IMR-90 (cell line): Measurements from ENCODE around the gene CACUL1. TPM values are rescaled to one million over a fixed set of nuclear protein-coding genes. Genes with fewer than 3 reads are reported as not detected.
A peak's percentile ranks its signal among the peaks of the same experiment; 100 is the strongest.

Experiments
- ATAC-seq: fragments of 200-7000 bp; cut with Tn5 transposase; 2 replicates; pipeline ENCODE4 v1.9.1; 2020; ENCODE audit warnings: low read depth, mild to moderate bottlenecking, moderate library complexity
- BruUV-seq: library from RNA; stranded (reverse); fragments of 400-500 nt; replicated peaks from 2 replicates; lab custom pipeline; 2021; lab: Mats Ljungman, UMichigan
- CTCF ChIA-PET: fragments of 300-600 bp; formaldehyde crosslinking; extraction: SDS; loops from one replicate; lab custom pipeline; 2021; ENCODE audit warnings: antibody characterized with exemption; lab: Yijun Ruan, JAX
- POLR2A ChIA-PET: fragments of 300-600 bp; sonication (Branson Sonifier 250); formaldehyde crosslinking; loops from one replicate; lab custom pipeline; 2022; ENCODE audit warnings: antibody characterized with exemption; ENCODE audit not compliant: unreplicated experiment; lab: Charles Lee
- DNase-seq: peaks from one replicate; pipeline ENCODE4 v3.0.0; 2013
- H2AFZ ChIP-seq: replicated peaks from 2 replicates; pipeline ENCODE3; 2013; ENCODE audit warnings: low read length, mild to moderate bottlenecking; ENCODE audit not compliant: poor library complexity
- H2AK5ac ChIP-seq: 2 replicates; pipeline ENCODE4 v1.6.1; 2013; ENCODE audit warnings: low read depth, low read length, inconsistent platforms
- H2AK9ac ChIP-seq: replicated peaks from 2 replicates; pipeline ENCODE3; 2013; ENCODE audit warnings: mild to moderate bottlenecking, low read depth, low read length, moderate library complexity; ENCODE audit not compliant: poor library complexity
- H2BK120ac ChIP-seq: 2 replicates; pipeline ENCODE4 v1.6.1; 2013; ENCODE audit warnings: low read depth, low read length, inconsistent platforms
- H2BK15ac ChIP-seq: 3 replicates; pipeline ENCODE4 v1.6.1; 2013; ENCODE audit warnings: low read depth, low read length, inconsistent platforms
- H2BK20ac ChIP-seq: 2 replicates; pipeline ENCODE4 v1.6.1; 2013; ENCODE audit warnings: low read depth, mild to moderate bottlenecking, inconsistent platforms, low read length, moderate library complexity
- H2BK5ac ChIP-seq: 2 replicates; pipeline ENCODE4 v1.6.1; 2013; ENCODE audit warnings: mild to moderate bottlenecking, low read depth, low read length, inconsistent platforms; ENCODE audit not compliant: poor library complexity, severe bottlenecking
- H3K14ac ChIP-seq: replicated peaks from 2 replicates; pipeline ENCODE4 v1.6.1; 2013; ENCODE audit warnings: low read depth, low read length, inconsistent platforms
- H3K18ac ChIP-seq: 2 replicates; pipeline ENCODE4 v1.6.1; 2013; ENCODE audit warnings: low read depth, low read length, control low read depth
- H3K23ac ChIP-seq: 2 replicates; pipeline ENCODE4 v1.6.1; 2013; ENCODE audit warnings: low read depth, low read length, inconsistent platforms
- H3K27ac ChIP-seq: 2 replicates; pipeline ENCODE4 v1.5.1; 2013; ENCODE audit warnings: mild to moderate bottlenecking, control low read depth, low read length; ENCODE audit not compliant: insufficient read depth
- H3K27me3 ChIP-seq: 2 replicates; pipeline ENCODE4 v1.6.1; 2013; ENCODE audit warnings: low read length; ENCODE audit not compliant: control insufficient read depth, insufficient read depth
- H3K36me3 ChIP-seq: 2 replicates; pipeline ENCODE4 v1.6.1; 2013; ENCODE audit warnings: low read length, mixed read lengths; ENCODE audit not compliant: control insufficient read depth, insufficient read depth
- H3K4ac ChIP-seq: 2 replicates; pipeline ENCODE4 v1.6.1; 2013; ENCODE audit warnings: low read depth, low read length, inconsistent platforms
- H3K4me1 ChIP-seq: 2 replicates; pipeline ENCODE4 v1.6.1; 2013; ENCODE audit warnings: low read length, mixed read lengths; ENCODE audit not compliant: control insufficient read depth, insufficient read depth
- H3K4me2 ChIP-seq: 2 replicates; pipeline ENCODE4 v1.6.1; 2013; ENCODE audit warnings: low read depth, mild to moderate bottlenecking, control low read depth, low read length, moderate library complexity
- H3K4me3 ChIP-seq: 2 replicates; pipeline ENCODE4 v1.5.1; 2013; ENCODE audit warnings: low read depth, mild to moderate bottlenecking, control low read depth, low read length, moderate library complexity; ENCODE audit not compliant: insufficient read depth
- H3K56ac ChIP-seq: 2 replicates; pipeline ENCODE4 v1.6.1; 2013; ENCODE audit warnings: low read length, inconsistent platforms; ENCODE audit not compliant: insufficient read depth; ENCODE audit errors: extremely low read depth
- H3K79me1 ChIP-seq, 2 experiments: 2 replicates each; pipeline ENCODE4 v1.6.1; 2013; ENCODE audit warnings: low read length in 2 of 2, inconsistent platforms in 1 of 2, low read depth in 1 of 2
- H3K9ac ChIP-seq: 2 replicates; pipeline ENCODE4 v1.6.1; 2013; ENCODE audit warnings: low read depth, low read length, control low read depth
- H3K9me1 ChIP-seq: 2 replicates; pipeline ENCODE4 v1.6.1; 2013; ENCODE audit warnings: low read length, inconsistent platforms; ENCODE audit not compliant: insufficient read depth
- H3K9me3 ChIP-seq: 2 replicates; pipeline ENCODE4 v1.6.1; 2013; ENCODE audit warnings: low read length; ENCODE audit not compliant: control insufficient read depth, insufficient read depth
- H4K20me1 ChIP-seq: 2 replicates; pipeline ENCODE4 v1.6.1; 2013; ENCODE audit warnings: low read length, inconsistent platforms; ENCODE audit not compliant: insufficient read depth
- H4K5ac ChIP-seq: 2 replicates; pipeline ENCODE4 v1.6.1; 2013; ENCODE audit warnings: mild to moderate bottlenecking, low read depth, low read length, control low read depth
- H4K8ac ChIP-seq, 2 experiments: 2 replicates each; pipeline ENCODE4 v1.6.1; 2013; ENCODE audit warnings: low read depth in 2 of 2, low read length in 2 of 2, control low read depth in 1 of 2, inconsistent platforms in 1 of 2
- H4K91ac ChIP-seq: 2 replicates; pipeline ENCODE4 v1.6.1; 2013; ENCODE audit warnings: low read depth, low read length, inconsistent platforms; ENCODE audit not compliant: insufficient read depth
- BHLHE40 ChIP-seq: fragments of 150-350 bp; IDR thresholded peaks from 2 replicates; pipeline ENCODE4 v1.6.1; 2016; ENCODE audit warnings: mild to moderate bottlenecking, low read depth, low read length
- CEBPB ChIP-seq: IDR thresholded peaks from 2 replicates; pipeline ENCODE4 v1.6.1; 2012; ENCODE audit warnings: low read depth, low read length, improper control_type of control experiment
- CHD1 ChIP-seq: IDR thresholded peaks from 2 replicates; pipeline ENCODE4 v1.6.1; 2012; ENCODE audit warnings: low read depth, low read length, improper control_type of control experiment
- CTCF ChIP-seq: conservative IDR thresholded peaks from 2 replicates; pipeline ENCODE4 v1.5.1; 2012; ENCODE audit warnings: mild to moderate bottlenecking, low read depth, low read length, improper control_type of control experiment
- ELK1 ChIP-seq: fragments of 150-350 bp; IDR thresholded peaks from 2 replicates; pipeline ENCODE4 v1.6.1; 2016; ENCODE audit warnings: low read depth, mild to moderate bottlenecking, low read length, moderate library complexity, borderline replicate concordance
- FOS ChIP-seq: fragments of 150-350 bp; IDR thresholded peaks from 2 replicates; pipeline ENCODE4 v1.6.1; 2016; ENCODE audit warnings: low read depth, low read length
- RCOR1 ChIP-seq: IDR thresholded peaks from 2 replicates; pipeline ENCODE4 v1.6.1; 2012; ENCODE audit warnings: mild to moderate bottlenecking, low read length, improper control_type of control experiment; ENCODE audit not compliant: insufficient replicate concordance
- dilution Hi-C: fragments of 300-500 bp; cut with HindIII; formaldehyde crosslinking; loops from one replicate; pipeline ENCODE4 v1.14.3; 2018; ENCODE audit warnings: low sequenced_read_pairs; ENCODE audit not compliant: unreplicated experiment
- in situ Hi-C: fragments of 300-500 bp; cut with MboI; formaldehyde crosslinking; loops from 3 replicates; pipeline ENCODE4 v1.14.3; 2019; ENCODE audit warnings: low sequenced_read_pairs, inconsistent platforms, mixed read lengths
- intact Hi-C: fragments of 100-400 bp; cut with micrococcal nuclease; formaldehyde crosslinking; loops from 2 replicates; pipeline ENCODE4 v1.10.0; 2022
- polyA plus RNA-seq, 3 experiments: library from polyadenylated mRNA; depleted of rRNA; stranded (reverse); fragments of >200 nt; gene quantifications; 2 replicates each; pipeline ENCODE4 v1.2.3, GENCODE V29; 2012; ENCODE audit warnings: low replicate concordance in 1 of 3
- total RNA-seq: library from RNA; depleted of rRNA; stranded (reverse); fragments of >200 nt; gene quantifications from 2 replicates; pipeline ENCODE4 v1.2.3, GENCODE V29; 2012

The CACUL1 gene
- total and polyA plus RNA-seq, 2 of the 4 experiments (the other 2 are of a cell fraction), result 5.3 to 23.5 TPM

GRCh38 chr10:118694848-118695247 lies 59.9 kb downstream of the CACUL1 start:
- Histone ChIP-seq H4K20me1 (peaks cover 7% of the 10 kb centered on the region; the same call in 1 of the 2 replicates), H4K91ac (peak overlapping the region; percentile 40; the same call in 1 of the 2 replicates), H3K14ac (no peak overlapping the region), H3K36me3 (peaks cover 2% of the 10 kb centered on the region; the same call in 1 of the 2 replicates), H3K56ac (0 out of 2 replicates have a peak overlapping the region, but pooled peaks have one; percentile 30), H3K9me1 (peaks cover 3% of the 10 kb centered on the region; the same call in 1 of the 2 replicates), H2AK5ac (no peak overlapping the region), H3K4me2 (peak overlapping the region; percentile 85), H3K27ac (peak overlapping the region; percentile 93), H3K4me1 (peaks cover 6% of the 10 kb centered on the region), H2AFZ (no peak overlapping the region), H3K4ac (peak overlapping the region; percentile 57; the same call in 1 of the 2 replicates), H2AK9ac (no peak overlapping the region), H2BK15ac (no peak overlapping the region; the same call in 2 of the 3 replicates), H3K9ac (no peak overlapping the region), H3K18ac (peak overlapping the region; percentile 96), H3K79me1 (peaks cover 0 to 16% of the 10 kb centered on the region in 2 experiments; a peak in 2 of 4 replicates), H3K27me3 (no peaks in the 10 kb centered on the region), H4K5ac (peak overlapping the region; percentile 6), H2BK5ac (peak overlapping the region; percentile 97), H2BK20ac (peak overlapping the region; percentile 90), H3K9me3 (no peaks in the 10 kb centered on the region), H4K8ac (peak overlapping the region in 1 of 2 experiments; percentile 60; a peak in 2 of 4 replicates), H3K23ac (0 out of 2 replicates have a peak overlapping the region, but pooled peaks have one; percentile 36), H2BK120ac (peak overlapping the region; percentile 66), H3K4me3 (no peak overlapping the region)
- ATAC-seq (peak; percentile 85), DNase-seq (peak; percentile 86)
- ChIA-PET CTCF (interaction anchor here (0.7 to 1.5 kb wide), 3 partner anchors 25 to 126 kb away, joined by 3 read pairs; no protein-coding TSS in a partner anchor), POLR2A (no interaction called here)
- dilution Hi-C loops, result no loop called here
- TF ChIP-seq CEBPB (peak; percentile 55), FOS (peak; percentile 43; the same call in 1 of the 2 replicates), BHLHE40 (no peak), ELK1 (no peak), CTCF (no peak), RCOR1 (no peak), CHD1 (no peak)
- intact Hi-C loops, result loop anchor here (10.0 kb wide), 1 partner anchor 380 kb away; no protein-coding TSS in a partner anchor
- no TSS peak for BruUV-seq
- in situ Hi-C loops, result no loop called here
